ENCODE data around the gene CC2D1B.

- TF ChIP-seq CTCF (conservative IDR thresholded peaks at IDR 0.05; ENCODE audit: low read depth in 2 of 2) (no peak), EZH2 (IDR thresholded peaks at IDR 0.05; ENCODE audit: low read depth, unreplicated experiment) (no peak), POLR2AphosphoS5 (IDR thresholded peaks at IDR 0.05; ENCODE audit: low read depth) (no peak), ZNF462 (CRISPR knock-in tag; IDR thresholded peaks at IDR 0.05) (no peak), EZH2phosphoT487 (IDR thresholded peaks at IDR 0.05; ENCODE audit: unreplicated experiment) (no peak), NANOG (IDR thresholded peaks at IDR 0.05; ENCODE audit: borderline replicate concordance) (no peak), REST (IDR thresholded peaks at IDR 0.05; ENCODE audit: unreplicated experiment) (no peak), CREB1 (CRISPR knock-in tag; IDR thresholded peaks at IDR 0.05; ENCODE audit: low read depth) (no peak), ZNF331 (CRISPR knock-in tag; IDR thresholded peaks at IDR 0.05; ENCODE audit: low read depth) (no peak), ETS1 (IDR thresholded peaks at IDR 0.05) (no peak), ZNF114 (CRISPR knock-in tag; IDR thresholded peaks at IDR 0.05) (no peak)
Observed at GRCh38 chr1:52345252-52345651, 20.8 kb downstream of the CC2D1B start.
